BE2C (cell line): ENCODE measurements around the gene PCDH9.

Experiments used
- DNase-seq: peaks from one replicate; pipeline ENCODE4 v3.0.0-alpha.2; 2020
- H3K27me3 ChIP-seq: fragments of 250-450 bp; sonication (Bioruptor Pico); 2 replicates; pipeline ENCODE4 v1.5.1; 2020; ENCODE audit warnings: mild to moderate bottlenecking
- H3K36me3 ChIP-seq: fragments of 250-450 bp; sonication (Bioruptor Pico); 2 replicates; pipeline ENCODE4 v1.5.1; 2020; ENCODE audit warnings: mild to moderate bottlenecking
- H3K4me1 ChIP-seq: fragments of 250-450 bp; sonication (Bioruptor Pico); 2 replicates; pipeline ENCODE4 v1.5.1; 2020
- H3K4me3 ChIP-seq: 2 replicates; pipeline ENCODE4 v1.5.1; 2011; ENCODE audit warnings: low read depth, low read length
- H3K9me3 ChIP-seq: fragments of 250-450 bp; sonication (Bioruptor Pico); 2 replicates; pipeline ENCODE4 v1.5.1; 2020
- TF ChIP-seq, protein P1 (sequence below): IDR thresholded peaks from 2 replicates; pipeline ENCODE4 v1.5.1; 2012; ENCODE audit warnings: mild to moderate bottlenecking, low read depth, low read length

Gene PCDH9

DNA sequence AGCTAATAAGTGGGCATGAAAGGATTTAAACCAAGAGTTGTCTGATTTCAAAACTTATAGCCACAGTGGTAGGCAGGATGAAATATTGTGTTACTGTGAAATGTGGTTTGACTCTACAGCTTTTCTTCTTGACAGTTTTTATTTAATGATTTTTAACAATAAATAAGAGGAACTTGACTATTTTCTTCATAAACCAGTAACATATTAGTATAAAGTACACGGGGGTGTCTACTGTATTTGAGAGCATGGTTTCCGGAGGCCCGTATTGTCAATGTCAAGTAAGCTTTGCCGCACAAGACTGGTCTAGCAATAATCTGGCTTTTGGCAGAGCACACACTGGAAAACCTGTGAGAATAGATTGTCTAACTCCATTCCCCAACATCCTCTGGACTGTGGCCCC is 894.5 kb downstream of the PCDH9 start:
- no peaks in the 10 kb centered on the region for H3K9me3 ChIP-seq
- TF ChIP-seq, protein P1, sequence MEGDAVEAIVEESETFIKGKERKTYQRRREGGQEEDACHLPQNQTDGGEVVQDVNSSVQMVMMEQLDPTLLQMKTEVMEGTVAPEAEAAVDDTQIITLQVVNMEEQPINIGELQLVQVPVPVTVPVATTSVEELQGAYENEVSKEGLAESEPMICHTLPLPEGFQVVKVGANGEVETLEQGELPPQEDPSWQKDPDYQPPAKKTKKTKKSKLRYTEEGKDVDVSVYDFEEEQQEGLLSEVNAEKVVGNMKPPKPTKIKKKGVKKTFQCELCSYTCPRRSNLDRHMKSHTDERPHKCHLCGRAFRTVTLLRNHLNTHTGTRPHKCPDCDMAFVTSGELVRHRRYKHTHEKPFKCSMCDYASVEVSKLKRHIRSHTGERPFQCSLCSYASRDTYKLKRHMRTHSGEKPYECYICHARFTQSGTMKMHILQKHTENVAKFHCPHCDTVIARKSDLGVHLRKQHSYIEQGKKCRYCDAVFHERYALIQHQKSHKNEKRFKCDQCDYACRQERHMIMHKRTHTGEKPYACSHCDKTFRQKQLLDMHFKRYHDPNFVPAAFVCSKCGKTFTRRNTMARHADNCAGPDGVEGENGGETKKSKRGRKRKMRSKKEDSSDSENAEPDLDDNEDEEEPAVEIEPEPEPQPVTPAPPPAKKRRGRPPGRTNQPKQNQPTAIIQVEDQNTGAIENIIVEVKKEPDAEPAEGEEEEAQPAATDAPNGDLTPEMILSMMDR = no peak
- DNase-seq = no peak
- H3K36me3 ChIP-seq = no peaks in the 10 kb centered on the region
- H3K4me1 ChIP-seq = no peaks in the 10 kb centered on the region
- H3K4me3 ChIP-seq = no peak overlapping the region
- no peaks in the 10 kb centered on the region for H3K27me3 ChIP-seq

DNA sequence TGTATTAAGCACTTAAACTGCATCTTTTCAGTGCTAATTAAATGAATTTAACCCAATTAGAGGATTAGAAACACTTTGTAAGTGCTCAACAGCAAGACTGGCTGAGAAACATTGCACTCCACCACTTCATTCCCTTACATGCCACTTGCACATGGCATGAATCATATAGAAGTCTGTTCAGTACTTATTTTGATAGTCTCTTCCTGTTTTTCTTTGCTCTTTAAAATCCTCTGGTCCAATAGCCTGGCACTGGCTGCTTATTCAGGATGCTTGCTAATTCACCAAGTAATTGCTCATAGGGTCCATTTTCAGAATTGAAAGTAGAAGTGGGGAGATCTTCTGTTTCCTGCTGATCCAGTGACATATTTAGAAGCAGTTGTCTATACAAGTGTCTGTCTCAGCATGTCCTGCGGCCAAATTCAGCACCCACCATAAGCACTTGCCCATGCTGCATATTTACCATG is 900.1 kb downstream of the PCDH9 start:
- H3K4me3 ChIP-seq = no peak overlapping the region
- no peaks in the 10 kb centered on the region for H3K9me3 ChIP-seq
- H3K36me3 ChIP-seq = no peaks in the 10 kb centered on the region
- no peak for DNase-seq
- no peaks in the 10 kb centered on the region; the same call in 1 of the 2 replicates for H3K4me1 ChIP-seq
- TF ChIP-seq, protein P1 = no peak
- H3K27me3 ChIP-seq = no peaks in the 10 kb centered on the region

DNA sequence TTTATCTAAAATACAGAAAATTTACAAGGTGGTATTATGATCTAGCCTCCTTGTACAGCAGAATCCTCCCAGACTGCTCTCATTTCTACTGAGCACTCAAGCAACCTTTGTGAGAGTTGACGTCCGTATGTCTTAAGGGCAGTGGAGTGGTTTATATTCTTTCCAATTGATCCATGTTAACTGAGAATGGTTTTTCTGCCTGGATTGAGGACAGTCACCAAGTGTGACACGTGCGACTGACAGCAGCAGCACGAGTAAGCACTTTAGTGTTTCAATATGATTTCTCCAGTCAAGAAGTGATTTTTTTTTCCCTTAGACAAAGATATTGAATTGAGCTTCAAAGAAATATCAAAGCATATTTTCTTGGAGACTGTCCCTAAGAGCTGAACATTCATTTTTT is 901.7 kb downstream of the PCDH9 start:
- Histone ChIP-seq H3K4me3 (no peak overlapping the region), H3K4me1 (no peaks in the 10 kb centered on the region; the same call in 1 of the 2 replicates), H3K27me3 (no peaks in the 10 kb centered on the region), H3K9me3 (no peaks in the 10 kb centered on the region), H3K36me3 (no peaks in the 10 kb centered on the region)
- DNase-seq = no peak
- TF ChIP-seq, protein P1 = no peak

DNA sequence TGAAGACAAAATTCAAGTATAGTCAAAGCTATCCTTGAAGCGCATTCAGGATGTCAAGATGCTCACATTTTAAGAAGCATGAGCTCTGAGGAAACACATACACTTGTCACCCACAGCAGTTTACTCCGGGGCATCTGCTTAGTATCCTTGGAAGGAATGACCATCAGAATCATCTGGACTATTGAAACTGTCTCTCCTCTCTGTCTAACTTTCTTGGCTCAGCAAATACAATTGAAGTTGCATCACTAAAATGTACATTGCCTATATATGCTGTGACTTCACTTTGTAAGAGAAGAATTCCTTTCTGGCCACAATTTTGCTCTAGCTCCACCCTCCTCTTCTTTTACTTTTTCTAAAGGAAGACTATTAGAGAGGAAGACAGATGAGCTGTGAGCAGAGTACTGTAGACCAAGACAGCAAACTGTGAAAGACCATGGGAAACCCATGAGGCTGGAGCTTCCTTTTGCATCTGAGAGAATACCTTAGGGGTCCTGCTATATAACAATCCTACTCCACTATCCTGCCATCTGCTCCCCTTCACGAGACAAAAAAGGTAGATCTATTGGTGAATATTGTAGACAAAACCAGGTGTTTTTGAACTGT is 906.3 kb downstream of the PCDH9 start:
- Histone ChIP-seq H3K36me3 (no peaks in the 10 kb centered on the region), H3K9me3 (no peaks in the 10 kb centered on the region), H3K4me3 (no peak overlapping the region), H3K27me3 (no peaks in the 10 kb centered on the region), H3K4me1 (no peaks in the 10 kb centered on the region; the same call in 1 of the 2 replicates)
- DNase-seq = no peak
- TF ChIP-seq, protein P1 = no peak

DNA sequence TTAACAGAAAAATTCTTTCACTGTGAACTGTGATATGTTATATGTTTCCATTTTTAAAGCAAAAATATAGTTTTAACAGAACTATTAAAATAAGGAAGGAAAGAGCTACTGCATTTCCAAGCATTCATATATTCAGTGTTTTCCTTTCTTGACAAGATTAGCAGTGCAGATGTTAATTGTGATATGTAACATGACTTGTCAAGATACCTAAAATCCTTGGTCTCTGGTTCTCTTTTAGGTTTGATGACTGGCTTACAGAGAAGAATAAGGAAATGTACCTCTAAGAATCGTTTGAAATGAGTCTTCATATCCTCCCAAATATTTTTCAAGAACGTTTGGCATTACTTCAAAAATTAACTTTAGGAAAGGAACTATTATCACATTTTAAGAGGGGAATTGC is 907.2 kb downstream of the PCDH9 start:
- Histone ChIP-seq H3K36me3 (no peaks in the 10 kb centered on the region), H3K9me3 (no peaks in the 10 kb centered on the region), H3K27me3 (no peaks in the 10 kb centered on the region), H3K4me1 (no peaks in the 10 kb centered on the region; the same call in 1 of the 2 replicates), H3K4me3 (no peak overlapping the region)
- TF ChIP-seq, protein P1 = no peak
- no peak for DNase-seq

DNA sequence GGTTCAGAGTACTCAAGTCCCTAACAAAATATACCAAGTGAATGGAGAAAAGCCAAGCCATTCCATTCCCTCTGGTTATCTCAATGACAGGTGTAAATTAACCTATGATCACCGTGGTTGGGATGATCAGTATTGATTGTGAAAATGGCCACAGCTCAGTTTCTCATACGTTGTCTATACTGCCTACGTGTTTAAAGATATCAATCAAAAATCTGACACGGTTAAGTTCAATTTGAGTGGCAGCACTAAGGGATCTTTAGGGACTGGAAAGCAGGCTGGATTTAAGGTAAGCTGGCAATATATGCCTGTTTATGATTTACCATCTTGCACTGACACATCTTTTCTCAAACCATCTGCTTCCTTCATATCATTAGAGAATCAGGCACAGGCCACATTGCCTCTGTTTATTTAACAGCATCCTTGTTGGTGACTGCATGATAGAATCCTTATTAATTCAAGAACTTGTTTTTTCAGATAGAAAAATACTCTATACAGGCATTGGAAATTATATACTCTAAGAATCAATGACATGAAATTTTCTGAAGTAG is 907.9 kb downstream of the PCDH9 start:
- Histone ChIP-seq H3K36me3 (no peaks in the 10 kb centered on the region), H3K27me3 (no peaks in the 10 kb centered on the region), H3K4me3 (no peak overlapping the region), H3K4me1 (no peaks in the 10 kb centered on the region; the same call in 1 of the 2 replicates), H3K9me3 (no peaks in the 10 kb centered on the region)
- TF ChIP-seq, protein P1 = no peak
- DNase-seq = no peak
